Measurements from ENCODE around the gene POLR3H. TPM values are rescaled to one million over a fixed set of nuclear protein-coding genes. Genes with fewer than 3 reads are reported as not detected.
A peak's percentile ranks its signal among the peaks of the same experiment; 100 is the strongest.

The POLR3H gene
- total RNA-seq, 1 donor from 2014 or later, result 15.8 TPM

- Histone ChIP-seq H3K4me3 (peak overlapping the region; percentile 4), H3K27ac (replicated peaks) (peak overlapping the region; percentile 92), H3K4me1 (peaks cover 81% of the 10 kb centered on the region), H3K36me3 (peaks cover 66% of the 10 kb centered on the region), H3K9me3 (replicated peaks) (no peaks in the 10 kb centered on the region), H3K27me3 (ENCODE audit: low read depth) (no peaks in the 10 kb centered on the region)
- DNase-seq, result no peak
- intact Hi-C loops (cut with micrococcal nuclease), result no loop called here
- TF ChIP-seq, protein P1, sequence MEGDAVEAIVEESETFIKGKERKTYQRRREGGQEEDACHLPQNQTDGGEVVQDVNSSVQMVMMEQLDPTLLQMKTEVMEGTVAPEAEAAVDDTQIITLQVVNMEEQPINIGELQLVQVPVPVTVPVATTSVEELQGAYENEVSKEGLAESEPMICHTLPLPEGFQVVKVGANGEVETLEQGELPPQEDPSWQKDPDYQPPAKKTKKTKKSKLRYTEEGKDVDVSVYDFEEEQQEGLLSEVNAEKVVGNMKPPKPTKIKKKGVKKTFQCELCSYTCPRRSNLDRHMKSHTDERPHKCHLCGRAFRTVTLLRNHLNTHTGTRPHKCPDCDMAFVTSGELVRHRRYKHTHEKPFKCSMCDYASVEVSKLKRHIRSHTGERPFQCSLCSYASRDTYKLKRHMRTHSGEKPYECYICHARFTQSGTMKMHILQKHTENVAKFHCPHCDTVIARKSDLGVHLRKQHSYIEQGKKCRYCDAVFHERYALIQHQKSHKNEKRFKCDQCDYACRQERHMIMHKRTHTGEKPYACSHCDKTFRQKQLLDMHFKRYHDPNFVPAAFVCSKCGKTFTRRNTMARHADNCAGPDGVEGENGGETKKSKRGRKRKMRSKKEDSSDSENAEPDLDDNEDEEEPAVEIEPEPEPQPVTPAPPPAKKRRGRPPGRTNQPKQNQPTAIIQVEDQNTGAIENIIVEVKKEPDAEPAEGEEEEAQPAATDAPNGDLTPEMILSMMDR (IDR thresholded peaks at IDR 0.05; ENCODE audit: borderline replicate concordance), result no peak
These were observed 21.5 kb downstream of the POLR3H start for GRCh38 chr22:41522813-41523212.

GRCh38 chr22:41521126-41521525 is 23.1 kb downstream of the POLR3H start:
- H3K27ac ChIP-seq (replicated peaks), result peak overlapping the region; percentile 92
- peaks cover 79% of the 10 kb centered on the region for H3K4me1 ChIP-seq
- no peak for DNase-seq
- H3K36me3 ChIP-seq, result peaks cover 60% of the 10 kb centered on the region
- no peaks in the 10 kb centered on the region for H3K9me3 ChIP-seq (replicated peaks)
- TF ChIP-seq, protein P1 (IDR thresholded peaks at IDR 0.05; ENCODE audit: borderline replicate concordance), result no peak
- H3K4me3 ChIP-seq, result no peak overlapping the region
- intact Hi-C loops (cut with micrococcal nuclease), result no loop called here
- no peaks in the 10 kb centered on the region for H3K27me3 ChIP-seq (ENCODE audit: low read depth)

DNA sequence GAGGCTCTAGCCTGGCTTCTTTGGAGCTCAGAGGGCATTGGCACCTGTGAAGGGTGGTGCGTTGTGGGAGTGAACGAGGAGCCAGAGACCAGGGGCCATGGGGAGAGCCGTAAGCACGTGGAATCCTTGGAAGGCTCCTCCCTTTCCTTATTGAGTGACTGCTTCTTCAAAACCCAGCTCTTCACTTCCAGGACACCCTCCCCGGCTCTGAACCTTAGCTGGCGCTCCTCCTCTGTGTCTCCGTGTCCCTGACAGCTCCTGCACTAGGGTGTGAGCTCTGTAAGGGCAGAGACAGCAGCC is 26.3 kb downstream of the POLR3H start:
- H3K27ac ChIP-seq (replicated peaks), result peak overlapping the region; percentile 92
- intact Hi-C loops (cut with micrococcal nuclease), result loop anchor here (5.0 kb wide), 1 partner anchor 116 kb away; no protein-coding TSS in a partner anchor
- DNase-seq, result no peak
- no peak overlapping the region for H3K4me3 ChIP-seq
- no peaks in the 10 kb centered on the region for H3K9me3 ChIP-seq (replicated peaks)
- H3K36me3 ChIP-seq, result peaks cover 72% of the 10 kb centered on the region
- TF ChIP-seq, protein P1 (IDR thresholded peaks at IDR 0.05; ENCODE audit: borderline replicate concordance), result no peak
- H3K4me1 ChIP-seq, result peaks cover 68% of the 10 kb centered on the region
- H3K27me3 ChIP-seq (ENCODE audit: low read depth), result no peaks in the 10 kb centered on the region

DNA sequence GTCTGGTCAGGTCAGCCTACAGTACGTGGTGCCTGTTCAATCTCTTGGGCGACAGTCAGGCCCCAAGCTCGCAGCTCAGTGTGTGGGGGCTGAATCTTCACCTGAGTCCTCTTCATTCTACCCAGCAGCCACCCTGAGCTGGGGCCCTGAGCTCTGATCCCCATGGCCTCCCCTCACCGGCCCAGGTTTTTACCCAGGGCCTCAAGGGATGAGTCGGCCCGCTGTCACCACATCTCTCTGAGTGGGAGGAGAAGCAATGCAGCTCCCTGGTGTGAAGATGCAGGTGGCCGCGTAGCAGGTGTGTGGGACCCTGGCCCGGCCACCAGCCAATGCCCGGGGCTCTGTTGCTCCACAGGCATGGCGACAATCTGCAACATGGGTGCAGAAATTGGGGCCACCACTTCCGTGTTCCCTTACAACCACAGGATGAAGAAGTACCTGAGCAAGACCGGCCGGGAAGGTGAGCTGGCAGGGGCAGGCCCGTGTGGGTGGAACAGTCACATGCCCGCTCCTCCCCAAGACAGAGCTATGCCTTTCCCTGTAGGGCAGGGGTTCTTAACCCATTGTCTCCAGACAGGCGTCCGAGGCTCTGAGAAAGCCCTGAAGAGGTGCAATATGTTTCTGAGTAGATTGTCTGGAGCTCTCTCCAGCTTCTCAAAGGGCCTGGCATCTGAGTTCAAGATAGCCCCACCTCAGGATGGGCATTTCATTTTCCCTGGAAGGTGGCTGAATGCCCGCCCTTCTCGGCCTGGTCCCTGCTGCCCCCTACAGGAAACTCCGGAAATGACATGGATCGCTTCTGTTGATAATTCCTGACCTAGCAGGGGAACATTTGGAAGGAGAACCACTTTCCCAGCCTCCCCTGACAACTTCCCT is 26.9 kb downstream of the POLR3H start:
- Histone ChIP-seq H3K27me3 (ENCODE audit: low read depth) (no peaks in the 10 kb centered on the region), H3K36me3 (peaks cover 72% of the 10 kb centered on the region), H3K4me3 (no peak overlapping the region), H3K4me1 (peaks cover 68% of the 10 kb centered on the region), H3K27ac (replicated peaks) (peak overlapping the region; percentile 92), H3K9me3 (replicated peaks) (no peaks in the 10 kb centered on the region)
- peak; percentile 61 for DNase-seq
- TF ChIP-seq, protein P1 (IDR thresholded peaks at IDR 0.05; ENCODE audit: borderline replicate concordance), result peak; percentile 90
- intact Hi-C loops (cut with micrococcal nuclease), result loop anchor here (5.0 kb wide), 1 partner anchor 115 kb away; no protein-coding TSS in a partner anchor

GRCh38 chr22:41516462-41516861 is 27.8 kb downstream of the POLR3H start:
- H3K4me1 ChIP-seq, result peaks cover 68% of the 10 kb centered on the region
- no peak overlapping the region for H3K4me3 ChIP-seq
- H3K27me3 ChIP-seq (ENCODE audit: low read depth), result no peaks in the 10 kb centered on the region
- TF ChIP-seq, protein P1 (IDR thresholded peaks at IDR 0.05; ENCODE audit: borderline replicate concordance), result no peak
- DNase-seq, result no peak
- peak overlapping the region; percentile 92 for H3K27ac ChIP-seq (replicated peaks)
- H3K36me3 ChIP-seq, result peaks cover 81% of the 10 kb centered on the region
- no peaks in the 10 kb centered on the region for H3K9me3 ChIP-seq (replicated peaks)
- intact Hi-C loops (cut with micrococcal nuclease), result loop anchor here (5.0 kb wide), 1 partner anchor 114 kb away; no protein-coding TSS in a partner anchor

All from left ventricle myocardium inferior (tissue), 1 donor.